Measurements from ENCODE around the gene CABLES1.
"Not testable (repeated sequence)": the region's sequence is repeated elsewhere in the genome, so short reads cannot be mapped to it uniquely, and the experiment has no call there.

CABLES1 gene

DNA sequence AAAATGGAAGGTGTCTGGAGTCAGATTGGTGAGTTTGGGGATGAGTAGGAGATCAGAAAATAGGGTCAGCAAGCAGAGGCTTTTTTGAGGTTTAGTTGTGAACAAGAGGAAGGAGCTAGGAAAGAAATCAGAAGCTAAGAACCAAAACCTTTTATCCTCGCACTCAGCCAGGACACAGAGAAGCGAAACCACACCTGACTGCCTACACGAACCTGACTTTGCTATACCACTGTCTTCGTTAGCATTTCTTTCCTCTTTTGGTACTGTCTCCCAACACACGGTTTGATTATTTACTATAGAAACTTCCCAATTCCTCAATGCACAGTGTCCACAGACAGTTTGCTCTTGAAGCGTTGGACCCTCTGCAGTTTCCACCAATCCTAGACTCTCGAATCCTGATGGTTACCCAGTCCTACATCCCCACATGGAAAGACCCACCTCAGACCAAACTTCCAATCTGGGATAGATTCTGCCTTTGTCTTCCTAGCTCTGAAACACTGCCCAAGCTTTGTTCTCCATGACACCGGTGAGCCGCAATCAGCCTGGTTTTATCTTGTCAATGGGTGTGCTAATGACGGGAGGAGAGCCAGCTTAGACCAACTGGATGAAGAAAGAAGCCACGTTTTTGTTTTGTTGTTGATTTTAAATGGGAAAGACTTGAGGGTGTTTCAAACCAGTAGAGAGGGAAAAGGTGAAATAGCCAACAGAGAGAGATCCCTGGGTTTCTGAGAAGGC is 137.4 kb downstream of the CABLES1 start:
- no peak for FAIRE-seq

DNA sequence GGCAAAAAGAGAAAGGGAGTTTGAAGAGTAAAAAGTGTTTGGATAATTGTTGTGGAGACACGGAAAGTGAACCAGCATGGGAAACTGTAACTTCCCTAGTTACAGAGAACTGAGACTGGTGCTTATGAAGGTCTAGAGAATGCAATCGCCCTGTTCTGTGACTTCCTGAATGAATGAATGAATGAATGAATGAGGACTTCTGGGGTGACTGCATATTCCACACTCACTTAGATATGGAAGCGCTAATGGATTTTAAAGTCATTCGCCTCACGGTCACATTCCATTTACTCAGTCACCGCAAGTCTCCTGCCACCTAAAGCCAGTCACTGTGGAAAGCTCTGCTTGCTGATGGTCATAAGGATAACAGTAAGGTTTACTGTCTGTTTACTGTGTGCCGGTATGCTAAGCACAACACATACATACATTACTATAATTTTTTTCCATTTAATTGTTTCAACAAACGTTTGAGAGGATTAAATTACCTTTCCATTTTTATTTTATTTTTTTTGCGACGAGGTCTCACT is 138.2 kb downstream of the CABLES1 start:
- FAIRE-seq: no peak

- no peak for FAIRE-seq
Measured at GRCh38 chr18:23274638-23275482, 139.6 kb downstream of the CABLES1 start.

- FAIRE-seq: no peak
Measured at GRCh38 chr18:23276451-23276850, 141.2 kb downstream of the CABLES1 start.

DNA sequence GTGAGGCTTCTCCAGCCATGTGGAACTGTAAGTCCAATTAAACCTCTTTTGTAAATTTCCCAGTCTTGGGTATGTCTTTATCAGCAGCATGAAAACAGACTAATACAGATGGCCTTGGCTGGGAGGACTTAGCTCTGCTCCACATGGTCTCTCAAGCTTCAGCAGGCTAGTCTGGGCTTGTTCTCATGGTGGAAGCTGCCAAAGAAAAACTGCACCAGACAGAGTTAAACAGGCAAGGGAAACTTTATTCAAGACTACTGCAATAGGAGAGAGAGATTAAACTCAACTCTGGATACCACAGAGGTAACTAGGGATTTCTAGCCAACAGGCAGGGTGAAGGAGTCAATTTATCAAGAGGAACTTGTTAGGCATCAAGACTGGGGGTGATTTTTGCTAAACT is 142.1 kb downstream of the CABLES1 start:
- no peak for FAIRE-seq

- no peak for FAIRE-seq
Measured at GRCh38 chr18:23279931-23280330, 144.6 kb downstream of the CABLES1 start.

- FAIRE-seq: no peak
Measured at GRCh38 chr18:23280844-23281243, 145.6 kb downstream of the CABLES1 start.

DNA sequence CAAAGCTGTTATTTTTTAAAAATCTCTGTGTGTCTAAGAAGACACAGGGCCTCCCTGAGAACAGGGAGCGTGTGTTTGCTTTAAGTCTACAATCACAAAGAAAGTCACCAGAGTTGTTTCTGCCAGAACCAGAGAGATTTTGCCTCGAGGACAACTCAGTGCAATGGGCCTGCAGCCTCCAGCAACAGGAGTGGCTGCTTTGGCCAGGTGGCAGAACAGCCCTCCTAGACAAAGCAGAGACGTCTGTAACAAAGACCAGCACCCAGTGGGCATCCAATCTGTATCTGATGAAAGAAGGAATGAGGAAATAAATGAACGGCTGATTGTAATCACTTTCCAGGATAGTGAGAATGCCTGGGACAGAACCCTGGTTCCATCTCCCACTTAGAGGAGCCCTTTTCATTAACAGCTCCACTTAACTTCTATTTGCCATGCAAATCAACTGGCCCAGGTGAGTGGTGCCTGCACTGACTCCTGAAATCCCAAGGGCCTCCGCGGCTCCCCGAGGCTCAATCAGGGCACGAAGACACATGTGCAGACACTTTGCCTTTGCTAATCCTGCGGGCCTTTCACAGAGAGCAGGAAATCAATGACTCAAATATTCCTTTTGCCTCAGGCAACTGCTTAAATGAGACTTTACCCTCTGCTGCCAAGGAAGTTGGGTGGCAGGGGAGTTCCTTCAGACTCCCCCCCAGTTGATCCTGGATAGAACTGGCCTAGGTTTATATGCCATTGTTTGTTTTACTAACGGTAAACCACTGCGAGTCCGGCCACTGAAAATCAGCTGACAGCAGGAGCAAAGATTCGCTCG is 146.5 kb downstream of the CABLES1 start:
- FAIRE-seq: no peak

- no peak for FAIRE-seq
Measured at GRCh38 chr18:23282437-23282781, 147.1 kb downstream of the CABLES1 start.

DNA sequence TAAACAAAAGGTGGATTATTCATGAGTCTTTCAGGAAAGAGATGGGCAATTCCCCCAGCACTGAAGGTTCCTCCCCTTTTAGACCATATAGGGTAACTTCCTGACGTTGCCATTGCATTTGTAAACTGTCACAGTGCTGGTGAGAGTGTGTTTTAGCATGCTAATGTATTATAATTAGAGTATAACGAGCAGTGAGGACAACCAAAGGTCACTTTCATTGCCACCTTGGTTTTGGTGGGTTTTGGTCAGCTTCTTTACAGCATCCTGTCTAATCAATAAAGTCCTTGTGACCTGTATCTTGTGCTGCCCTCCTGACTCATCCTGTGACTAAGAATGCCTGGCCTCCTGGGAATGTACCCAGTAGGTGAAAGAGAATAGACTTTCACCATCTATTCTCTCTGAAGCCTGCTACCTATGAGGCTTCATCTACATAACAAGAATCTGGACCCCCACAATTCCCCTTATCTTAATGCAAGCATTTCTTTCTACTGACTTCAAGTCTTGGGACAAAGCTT is 148.7 kb downstream of the CABLES1 start:
- no peak for FAIRE-seq

- FAIRE-seq: no peak
Measured at GRCh38 chr18:23284629-23285028, 149.3 kb downstream of the CABLES1 start.

- not testable (repeated sequence) for FAIRE-seq
Measured at GRCh38 chr18:23285581-23285980, 150.3 kb downstream of the CABLES1 start.

DNA sequence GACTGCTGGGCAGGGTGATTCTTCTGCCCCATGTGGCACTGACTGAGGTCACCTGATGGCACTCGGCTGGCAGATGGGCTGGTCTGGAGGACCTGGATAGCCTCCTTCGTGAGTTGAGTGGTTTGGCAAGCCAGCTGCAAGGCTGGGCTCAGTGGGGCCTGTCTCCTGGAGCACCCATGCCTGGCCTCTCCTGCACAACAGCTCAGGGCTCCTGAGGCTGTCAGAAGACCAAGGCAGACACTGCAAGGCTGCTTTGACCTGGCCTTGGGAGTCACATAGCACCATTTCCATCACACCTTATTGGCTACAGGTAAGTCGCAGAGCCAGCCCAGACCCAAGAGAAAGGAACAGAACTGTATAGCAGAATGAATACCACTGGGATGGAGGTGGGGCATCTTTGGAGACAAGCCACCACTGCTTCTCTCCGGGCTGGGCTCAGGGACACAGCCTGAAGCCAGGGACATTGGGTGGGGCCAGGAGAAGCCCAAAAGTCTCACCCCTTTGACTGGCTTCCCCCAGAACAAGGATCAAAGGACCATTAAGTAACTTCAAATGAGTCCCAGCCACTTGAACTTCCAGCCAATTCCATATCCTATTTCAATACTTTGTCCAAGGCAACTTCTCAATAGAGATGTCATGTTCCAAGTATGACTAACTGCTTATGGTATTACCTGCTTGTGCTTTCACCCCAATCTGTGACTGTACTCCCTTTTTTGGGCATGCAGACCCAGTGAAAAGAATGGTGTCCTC is 156.3 kb downstream of the CABLES1 start:
- no peak for FAIRE-seq

- FAIRE-seq: no peak
Measured at GRCh38 chr18:23300231-23300805, 165.0 kb downstream of the CABLES1 start.

DNA sequence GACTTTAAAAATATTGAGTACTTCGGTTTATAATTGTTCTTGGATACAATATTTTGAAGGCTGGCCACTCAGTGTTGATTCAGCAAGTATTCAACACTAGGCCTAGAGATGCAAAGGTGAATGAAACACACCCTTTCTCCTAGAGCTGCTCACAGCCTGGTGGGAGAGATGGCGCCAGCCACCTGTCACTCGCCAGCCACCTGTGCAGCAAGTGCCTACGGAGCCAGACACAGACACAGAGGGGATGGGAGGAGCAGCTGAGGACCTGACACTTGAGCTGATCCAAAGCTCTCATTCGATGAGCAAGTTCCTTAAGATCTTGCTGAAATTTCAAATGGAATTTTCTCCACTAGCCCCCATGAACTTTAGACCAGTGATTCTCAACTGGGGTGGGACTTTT is 166.7 kb downstream of the CABLES1 start:
- no peak for FAIRE-seq

GRCh38 chr18:23302511-23302850 is 167.2 kb downstream of the CABLES1 start:
- no peak for FAIRE-seq

- no peak for FAIRE-seq
Measured at GRCh38 chr18:23302851-23303527, 167.7 kb downstream of the CABLES1 start.

- no peak for FAIRE-seq
Measured at GRCh38 chr18:23306822-23307221, 171.5 kb downstream of the CABLES1 start.

- FAIRE-seq: no peak
Measured at GRCh38 chr18:23307567-23308295, 172.4 kb downstream of the CABLES1 start.
